Testis (tissue), 3 donors: Measurements from ENCODE around the gene APLNR. TPM values are rescaled to one million over a fixed set of nuclear protein-coding genes. Genes with fewer than 3 reads are reported as not detected.

ENCODE experiments used
- DNase-seq: peaks from one replicate; pipeline ENCODE4 v3.0.0-alpha.2; 2019
- H3K27ac ChIP-seq, 2 donors: fragments of 200-600 bp; sonication (generic); one replicate each; pipeline ENCODE4 v1.5.1; 2019
- H3K27me3 ChIP-seq: fragments of 200-600 bp; sonication (generic); one replicate; pipeline ENCODE4 v1.5.1; 2019
- H3K36me3 ChIP-seq: fragments of 200-600 bp; sonication (generic); one replicate; pipeline ENCODE4 v1.5.1; 2017; ENCODE audit warnings: low read depth; ENCODE audit errors: missing control alignments
- H3K4me1 ChIP-seq: fragments of 200-600 bp; sonication (generic); one replicate; pipeline ENCODE4 v1.5.1; 2019
- H3K4me3 ChIP-seq, 2 donors: fragments of 200-600 bp; sonication (generic); one replicate each; pipeline ENCODE4 v1.5.1; 2017 to 2019
- H3K9me3 ChIP-seq: fragments of 200-600 bp; sonication (generic); one replicate; pipeline ENCODE4 v1.5.1; 2017
- CTCF ChIP-seq, 3 experiments: fragments of 450-650 bp in 2 of 3; fragments of 200-600 bp in 1 of 3; sonication (generic) in 1 of 3; IDR thresholded peaks; one replicate each; pipeline ENCODE4 v1.5.1; 2016 to 2019; ENCODE audit warnings: antibody characterized with exemption in 3 of 3, mild to moderate bottlenecking in 2 of 3, moderate library complexity in 1 of 3
- POLR2A ChIP-seq: fragments of 450-650 bp; IDR thresholded peaks from one replicate; pipeline ENCODE4 v1.6.1; 2017; ENCODE audit warnings: antibody characterized with exemption, mild to moderate bottlenecking, moderate library complexity
- WGBS, 2 donors: methylation state at CpG; one replicate each; pipeline ENCODE4 v1.1.5; 2018; 5-methylcytosine and 5-hydroxymethylcytosine counted together
- intact Hi-C: fragments of 100-400 bp; cut with DNase I; formaldehyde crosslinking; loops from one replicate; pipeline ENCODE4 v1.15.1; 2023; ENCODE audit warnings: low total_unique reads
- polyA plus RNA-seq: library from polyadenylated mRNA; stranded (reverse); fragments of 350-450 nt; fragmentation: Illumina TruSeq; extraction: RNeasy Lipid Tissue Mini Kit (QIAGEN cat#74804); gene quantifications from one replicate; pipeline ENCODE4 v1.2.3, GENCODE V29; 2014; ENCODE audit warnings: low read depth, low replicate concordance; ENCODE audit not compliant: insufficient read depth
- total RNA-seq, 2 donors: library from RNA; depleted of rRNA; stranded (reverse); fragments of >200 nt; gene quantifications; one replicate each; pipeline ENCODE4 v1.2.3, GENCODE V29; 2016

The APLNR gene
- total and polyA plus RNA-seq, 3 donors from 2014 or later = 0.94 to 7.1 (median 1.1) TPM

GRCh38 chr11:57235761-57236703 is 1.0 kb downstream of the APLNR start:
- no peak for DNase-seq
- TF ChIP-seq POLR2A = no peak
- TF ChIP-seq CTCF (IDR thresholded peaks at IDR 0.05) = no peak
- no peaks in the 10 kb centered on the region for H3K9me3 ChIP-seq
- intact Hi-C loops = no loop called here
- no peaks in the 10 kb centered on the region for H3K36me3 ChIP-seq
- H3K27me3 ChIP-seq = no peaks in the 10 kb centered on the region
- H3K27ac ChIP-seq = no peak overlapping the region
- no peaks in the 10 kb centered on the region for H3K4me1 ChIP-seq
- 82 to 83% methylated on average over 29 to 39 of the region's 39 CpGs for WGBS, 2 donors
- H3K4me3 ChIP-seq = no peak overlapping the region

GRCh38 chr11:57233702-57234101 is 3.3 kb downstream of the APLNR start:
- intact Hi-C loops = no loop called here
- WGBS, 2 donors = 57 to 69% methylated on average over 5 of the region's 5 CpGs
- no peak for DNase-seq
- no peaks in the 10 kb centered on the region for H3K27me3 ChIP-seq
- no peak overlapping the region for H3K27ac ChIP-seq
- H3K4me1 ChIP-seq = no peaks in the 10 kb centered on the region
- no peaks in the 10 kb centered on the region for H3K9me3 ChIP-seq
- no peak for TF ChIP-seq CTCF (IDR thresholded peaks at IDR 0.05)
- TF ChIP-seq POLR2A = no peak
- H3K36me3 ChIP-seq = no peaks in the 10 kb centered on the region
- no peak overlapping the region for H3K4me3 ChIP-seq

- Histone ChIP-seq H3K27me3 (no peaks in the 10 kb centered on the region), H3K36me3 (no peaks in the 10 kb centered on the region), H3K4me1 (no peaks in the 10 kb centered on the region), H3K4me3 (no peak overlapping the region), H3K27ac (no peak overlapping the region), H3K9me3 (no peaks in the 10 kb centered on the region)
- 61% methylated on average over 3 of the region's 3 CpGs for WGBS, 2 donors
- no peak for TF ChIP-seq POLR2A
- TF ChIP-seq CTCF (IDR thresholded peaks at IDR 0.05) = no peak
- intact Hi-C loops = no loop called here
- no peak for DNase-seq
Observed at GRCh38 chr11:57231539-57232253, 5.4 kb downstream of the APLNR start.

- Histone ChIP-seq H3K27ac (no peak overlapping the region), H3K4me3 (no peak overlapping the region), H3K27me3 (no peaks in the 10 kb centered on the region), H3K36me3 (no peaks in the 10 kb centered on the region), H3K4me1 (no peaks in the 10 kb centered on the region), H3K9me3 (no peaks in the 10 kb centered on the region)
- 47 to 49% methylated on average over 18 of the region's 18 CpGs for WGBS, 2 donors
- DNase-seq = no peak
- intact Hi-C loops = no loop called here
- TF ChIP-seq CTCF (IDR thresholded peaks at IDR 0.05) (no peak), POLR2A (no peak)
Observed at GRCh38 chr11:57230791-57231538, 6.1 kb downstream of the APLNR start.
